Endometrium (tissue), 2 donors: Measurements from ENCODE around the gene FOXO3.
A peak's percentile ranks its signal among the peaks of the same experiment; 100 is the strongest.

Experiments used
- FAIRE-seq: peaks from 2 replicates; lab custom pipeline; 2012; peaks lifted over from hg19 to GRCh38; lab: Jason Lieb, UNC
- donor health status: control.
- donor health status: control.

The FOXO3 gene

DNA sequence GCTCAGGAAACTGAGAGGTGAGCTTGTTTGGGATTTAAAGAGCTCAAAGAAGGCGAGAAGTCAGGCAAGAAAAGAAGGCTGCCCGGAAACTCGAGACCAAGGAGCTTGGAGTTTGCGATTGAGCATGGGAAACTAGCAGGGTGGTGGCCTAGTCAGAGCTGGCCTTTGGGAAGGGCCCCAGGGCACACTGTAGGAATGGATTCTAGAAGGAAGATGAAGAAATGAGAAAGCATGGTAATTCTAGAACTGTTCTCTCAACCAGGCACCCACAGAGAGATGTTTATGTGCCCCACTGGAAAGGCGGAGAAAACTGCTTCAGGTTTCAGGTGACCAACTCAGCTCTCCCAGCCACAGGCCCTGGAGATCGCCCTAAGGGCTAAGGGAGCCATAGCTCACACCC, 126.2 kb downstream of the FOXO3 start:
- no peak for FAIRE-seq

DNA sequence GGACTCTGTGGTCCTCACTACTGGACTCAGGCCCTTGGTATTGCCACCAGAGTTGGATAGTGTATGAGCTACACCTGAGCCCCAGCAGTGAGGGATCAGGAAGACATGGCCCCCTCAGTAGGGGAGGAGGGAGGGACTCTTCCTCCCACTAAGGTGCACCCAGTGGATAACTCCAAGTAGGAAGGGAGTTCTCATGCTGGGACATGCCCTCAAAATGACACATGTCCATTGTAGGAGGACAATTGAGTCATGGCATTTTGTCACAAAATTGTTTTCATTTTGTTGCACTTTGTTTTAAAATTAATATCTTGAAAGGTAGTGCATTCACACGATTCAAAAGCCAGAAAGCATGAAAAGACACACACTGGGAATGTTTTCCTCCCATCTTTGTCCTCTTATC, 127.2 kb downstream of the FOXO3 start:
- FAIRE-seq, result no peak

DNA sequence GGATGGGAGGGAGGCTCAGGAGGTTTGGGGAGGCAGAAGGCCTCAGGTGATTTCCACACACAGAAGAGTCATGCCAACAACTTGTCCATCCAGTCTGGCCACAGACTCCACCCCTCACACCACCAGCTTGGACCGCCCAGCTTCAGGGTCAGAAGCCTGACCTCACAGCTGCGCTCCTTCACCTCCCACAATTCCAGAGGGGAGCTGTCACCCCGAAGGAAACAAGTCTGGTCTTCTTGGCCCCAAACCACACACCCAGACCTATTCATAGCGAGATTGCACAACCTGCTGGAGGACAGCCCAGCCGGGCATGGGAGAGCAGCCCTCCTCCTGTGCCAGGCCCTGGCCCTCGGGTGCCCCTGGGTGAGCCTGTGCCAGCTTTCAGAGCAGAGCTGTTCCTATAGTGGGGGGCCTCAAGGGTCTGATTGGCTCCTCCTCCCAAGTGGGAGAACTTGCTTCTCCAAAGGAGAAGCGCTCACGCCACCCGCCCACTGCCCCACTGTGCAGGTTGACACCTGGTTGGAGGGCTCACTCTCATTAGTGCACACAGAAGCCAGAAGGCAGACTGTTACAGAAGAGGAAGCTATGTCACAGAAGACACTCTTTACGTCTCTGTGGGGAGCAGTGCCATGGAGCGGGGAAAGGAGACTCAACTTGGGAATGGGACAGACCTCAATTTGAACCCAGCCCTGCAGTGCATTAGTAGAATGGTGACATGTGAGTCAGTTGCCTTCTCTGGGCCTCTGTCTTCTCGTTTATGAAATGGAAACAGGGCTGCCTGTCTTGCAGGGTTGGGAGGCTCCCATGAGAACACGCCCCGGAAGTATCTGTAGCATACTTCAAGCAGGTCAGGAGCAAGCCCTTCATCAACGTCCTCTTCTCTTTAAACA, 128.8 kb downstream of the FOXO3 start:
- FAIRE-seq, result no peak

DNA sequence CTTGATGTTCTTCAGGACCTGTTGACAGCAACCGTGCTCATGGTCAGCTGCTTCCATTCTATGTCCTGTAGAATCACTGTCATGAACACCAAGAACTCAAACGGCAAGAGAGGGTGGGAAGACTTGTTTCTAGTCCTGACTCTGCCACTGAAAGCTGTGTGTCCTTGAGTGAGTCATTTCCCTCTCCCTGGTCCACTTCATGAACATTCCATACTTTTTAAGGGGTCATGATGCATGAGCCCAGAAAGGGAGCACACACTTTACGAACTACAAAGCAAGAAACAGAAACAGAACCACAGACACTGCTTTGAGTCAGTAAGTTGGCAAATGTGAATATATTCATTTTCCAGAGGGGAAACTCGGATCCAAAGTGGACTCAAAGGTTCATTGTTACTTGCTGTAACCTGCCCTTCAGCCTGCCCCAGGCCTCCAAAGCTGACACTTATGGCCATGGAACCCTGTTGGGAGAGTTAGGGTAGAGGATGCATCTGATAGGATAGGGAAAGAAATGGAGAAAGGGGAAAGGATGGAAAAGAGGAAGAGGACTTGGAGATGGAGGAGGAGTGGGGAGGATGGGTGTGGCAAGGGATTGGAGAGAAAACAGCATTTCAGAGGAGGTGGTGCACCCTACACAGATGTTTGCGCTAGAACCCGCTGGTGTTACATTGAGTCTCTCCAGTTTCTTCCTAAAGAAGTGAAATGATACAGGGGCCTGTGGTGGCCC, 129.8 kb downstream of the FOXO3 start:
- no peak for FAIRE-seq

DNA sequence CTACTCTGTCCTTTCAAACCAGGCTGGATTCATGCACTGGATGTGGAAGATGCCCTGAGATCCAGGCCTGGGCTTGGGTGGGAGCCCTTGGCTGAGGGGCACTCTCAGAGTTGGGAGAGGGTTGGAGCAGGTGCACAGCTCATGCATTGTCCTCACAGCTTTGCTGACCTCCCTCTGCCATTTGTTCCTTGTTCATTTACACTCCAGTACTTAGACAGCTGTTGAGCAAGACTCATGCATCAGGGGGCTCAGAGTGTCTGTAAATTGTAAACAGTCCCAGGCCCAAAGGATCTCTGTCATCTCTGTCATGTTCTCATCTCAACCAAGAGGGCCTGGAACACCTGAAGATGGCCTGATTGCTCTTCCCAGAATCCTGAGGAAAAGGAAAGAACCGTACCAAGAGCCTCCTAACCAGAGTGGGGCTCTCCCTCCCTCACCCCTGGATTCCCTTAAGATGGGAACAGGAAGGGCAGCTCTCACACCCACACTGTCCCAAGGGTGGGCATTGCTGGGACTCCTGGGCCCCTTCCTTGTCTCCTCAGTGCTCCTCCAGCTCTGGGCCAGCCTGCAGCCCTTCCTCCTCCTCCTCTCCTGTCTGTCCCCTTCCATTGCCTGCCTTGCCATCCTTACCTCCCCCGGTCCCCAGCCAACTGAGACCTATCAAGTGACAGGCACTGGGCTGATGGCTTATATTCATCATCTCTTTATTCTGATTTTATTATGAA, 132.9 kb downstream of the FOXO3 start:
- no peak for FAIRE-seq

DNA sequence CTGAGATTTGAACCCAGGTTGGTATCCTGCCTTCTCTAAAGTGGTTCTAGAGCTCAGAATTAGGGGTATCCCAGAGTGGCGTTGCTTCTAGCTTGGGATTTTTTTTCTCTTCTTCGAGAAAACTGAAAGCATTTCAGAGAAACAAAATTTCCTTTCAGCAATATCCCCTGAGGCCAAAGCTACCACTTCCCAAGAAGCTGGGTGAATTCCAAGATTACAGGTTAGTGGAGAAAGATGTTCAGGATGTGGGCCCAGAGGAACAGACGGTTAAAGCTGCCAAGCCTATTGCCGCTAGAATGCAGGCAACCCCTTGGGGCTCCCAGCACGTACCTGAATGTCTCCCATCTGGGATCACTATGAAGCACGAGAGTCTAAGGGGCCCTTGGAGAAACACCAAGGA, 134.1 kb downstream of the FOXO3 start:
- no peak for FAIRE-seq

DNA sequence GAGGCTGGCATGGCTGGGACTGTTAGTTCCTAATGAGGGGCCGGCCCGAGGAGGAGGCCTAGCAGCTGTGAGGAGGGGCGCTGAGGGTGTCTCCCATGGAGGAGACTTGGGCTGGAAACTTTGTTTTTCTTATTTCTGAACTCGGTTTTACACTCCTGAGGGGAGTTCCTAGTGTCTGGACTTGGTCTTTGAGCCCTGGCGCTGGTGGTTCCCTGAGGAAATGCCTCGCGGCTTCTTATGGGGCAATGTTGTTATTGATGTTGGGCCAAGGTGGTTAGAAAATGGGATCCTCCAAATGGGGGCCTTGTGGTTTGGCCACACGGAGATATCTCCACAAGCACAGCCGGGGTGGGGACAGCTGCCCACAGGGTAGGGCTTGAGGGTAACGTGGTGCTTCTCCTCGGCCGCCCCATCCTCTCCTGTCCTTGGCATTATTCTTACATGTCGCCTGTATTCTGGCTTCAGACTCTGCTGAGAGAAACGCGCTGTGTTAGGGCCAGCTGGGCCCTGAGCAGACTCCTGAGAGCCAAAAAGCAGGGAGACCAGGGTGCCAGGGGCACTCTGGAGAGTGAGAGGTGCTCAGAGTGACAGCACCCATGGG, 136.9 kb downstream of the FOXO3 start:
- no peak for FAIRE-seq

DNA sequence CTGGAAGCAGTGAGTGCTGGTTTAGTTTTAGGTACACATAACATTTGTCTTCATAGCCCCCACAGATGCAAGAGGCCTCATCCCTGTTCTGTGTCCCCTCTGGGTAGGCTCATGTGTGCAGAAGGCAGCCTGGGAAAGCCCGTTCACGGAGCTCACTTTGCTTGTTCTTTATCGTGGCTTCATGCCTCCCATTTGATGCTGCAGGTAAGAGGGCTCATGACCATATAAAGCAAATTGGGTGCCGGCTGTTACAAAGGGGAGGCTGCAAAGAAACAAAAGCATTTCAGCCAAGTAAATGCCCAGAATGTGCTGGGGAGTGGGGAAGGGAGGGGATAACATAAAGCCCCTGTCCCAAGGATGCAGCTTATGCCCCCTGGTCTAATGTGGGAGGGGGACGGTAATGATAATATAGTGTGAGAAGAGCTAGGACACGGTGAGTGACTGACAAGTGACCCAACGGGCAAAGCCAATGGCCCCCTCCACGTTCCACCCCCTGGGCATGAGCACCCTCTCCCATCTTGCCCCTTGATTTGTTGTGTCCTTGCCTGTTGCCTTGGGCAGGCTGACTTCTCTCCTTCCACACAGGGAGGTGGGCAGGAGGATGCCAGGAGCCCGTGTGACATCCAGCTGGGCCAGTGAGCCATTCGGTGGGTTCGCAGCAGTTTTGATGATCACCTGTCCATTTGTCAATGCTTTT, 138.0 kb downstream of the FOXO3 start:
- FAIRE-seq, result no peak

DNA sequence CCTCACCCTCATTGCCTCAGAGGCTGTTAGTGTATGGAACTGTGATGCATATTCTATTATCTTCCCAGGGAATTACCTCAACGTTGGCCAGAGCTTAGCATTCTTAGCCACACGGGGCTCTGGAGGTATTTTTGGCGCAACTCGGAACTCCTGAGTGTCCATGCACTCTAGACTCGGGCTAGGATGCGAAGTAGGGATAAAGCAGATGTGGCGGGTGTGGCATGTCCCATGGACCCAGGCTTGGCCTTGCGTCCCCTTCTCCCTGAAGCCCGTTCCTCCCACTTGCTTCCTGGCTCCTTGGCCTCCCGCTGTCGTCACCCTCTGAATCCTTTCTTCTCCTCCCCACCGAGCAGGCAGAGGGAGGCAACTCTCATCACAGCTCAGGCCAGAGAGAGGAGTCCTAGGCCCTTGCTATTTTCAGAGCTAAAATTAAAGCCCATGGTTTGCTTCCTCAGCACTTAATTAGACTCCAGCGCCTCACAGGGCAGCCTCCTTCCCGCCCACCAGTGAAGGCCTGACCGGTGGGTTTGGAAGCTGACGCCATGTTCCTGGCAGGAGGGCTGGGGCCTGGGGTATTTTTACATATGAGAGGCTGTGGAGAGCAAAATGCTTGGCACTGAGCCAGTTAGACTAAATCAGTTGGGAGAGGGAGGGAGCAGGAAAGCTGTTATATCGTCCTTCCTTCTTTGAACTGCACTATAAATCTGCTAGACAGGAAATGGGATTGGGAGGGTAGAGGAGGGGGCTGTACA, 138.7 kb downstream of the FOXO3 start:
- no peak for FAIRE-seq

DNA sequence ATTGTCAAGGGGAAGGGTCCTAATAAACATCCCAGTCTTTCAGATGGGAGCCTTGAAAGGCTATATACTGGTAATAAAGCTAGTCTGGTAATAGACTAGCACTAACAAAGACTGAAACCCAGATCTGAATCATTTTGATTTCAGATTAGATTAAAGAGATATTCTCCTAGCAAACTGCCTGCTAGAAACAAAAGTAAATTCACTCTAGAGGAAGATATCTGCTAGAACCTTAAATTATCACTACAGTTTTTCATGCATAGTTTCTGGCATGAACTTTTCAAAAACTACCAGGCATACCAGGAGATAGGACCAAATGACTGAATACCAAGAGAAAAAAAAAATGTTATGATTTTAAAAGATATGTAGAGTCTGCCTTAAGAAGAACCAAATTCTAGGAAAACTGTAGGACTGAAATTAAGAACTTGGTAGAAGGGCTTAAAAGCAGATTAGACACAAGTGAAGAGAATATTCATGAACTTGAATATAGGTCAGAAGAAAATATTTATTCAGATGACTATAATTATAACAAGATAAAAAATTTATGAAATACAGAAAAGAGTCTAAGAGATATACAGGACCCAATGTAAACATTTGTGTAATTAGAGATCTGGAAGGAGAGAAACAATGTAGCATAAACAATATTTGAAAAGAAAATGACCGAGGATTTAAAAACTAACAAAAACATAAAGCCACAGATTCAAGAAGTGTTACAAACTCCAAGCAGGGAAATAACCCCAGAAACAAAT, 141.6 kb downstream of the FOXO3 start:
- no peak for FAIRE-seq

DNA sequence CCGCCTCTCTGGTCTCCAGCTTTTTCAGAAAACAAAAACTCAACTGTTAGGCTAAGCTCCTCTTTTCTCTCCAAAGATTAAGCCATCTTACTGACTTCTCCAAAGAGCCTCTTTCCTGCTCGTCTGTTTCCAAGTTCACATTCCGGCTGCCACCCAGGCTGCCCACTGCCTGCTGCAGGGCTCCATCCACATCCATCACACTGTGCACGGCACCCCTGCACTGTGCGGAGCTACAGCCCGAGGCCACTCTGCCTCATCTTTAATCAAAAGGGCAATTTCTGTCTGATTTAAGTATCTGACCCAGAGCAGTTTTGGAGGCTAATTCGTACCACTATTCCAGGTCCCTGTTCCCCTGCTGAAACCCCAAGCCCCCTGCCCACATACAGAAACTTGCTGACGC, 145.9 kb downstream of the FOXO3 start:
- no peak for FAIRE-seq

DNA sequence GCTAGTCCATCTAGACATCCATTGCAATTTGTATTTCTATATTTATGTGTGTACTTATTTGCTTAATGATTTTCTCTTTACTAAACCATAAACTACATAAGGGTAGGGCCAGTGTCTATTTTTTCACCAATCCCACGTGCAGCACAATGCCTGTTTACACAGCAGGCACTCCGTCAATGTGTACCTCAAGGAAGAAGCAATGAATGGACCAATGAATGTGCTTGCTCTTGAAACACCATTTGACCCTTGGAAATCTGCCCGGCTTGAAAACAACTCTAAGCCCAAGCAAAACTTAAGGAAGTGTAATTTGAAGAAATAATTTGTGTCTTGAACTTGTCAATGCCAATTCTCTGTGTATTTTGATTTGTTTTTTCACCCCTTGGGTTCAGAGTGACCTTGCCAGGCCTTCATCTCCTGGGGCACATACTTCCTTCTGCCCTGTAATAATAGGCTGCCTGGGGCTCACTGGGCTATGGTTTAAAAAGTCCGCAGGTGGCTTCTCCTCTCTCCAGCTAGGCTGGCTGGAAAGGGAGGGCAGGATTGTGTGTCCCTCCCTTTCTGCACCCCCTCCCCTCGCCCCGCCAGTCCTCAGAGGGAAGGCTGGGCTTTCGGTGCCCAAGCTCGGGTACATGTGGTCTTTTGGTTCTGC, 146.7 kb downstream of the FOXO3 start:
- peak; percentile 46 for FAIRE-seq

DNA sequence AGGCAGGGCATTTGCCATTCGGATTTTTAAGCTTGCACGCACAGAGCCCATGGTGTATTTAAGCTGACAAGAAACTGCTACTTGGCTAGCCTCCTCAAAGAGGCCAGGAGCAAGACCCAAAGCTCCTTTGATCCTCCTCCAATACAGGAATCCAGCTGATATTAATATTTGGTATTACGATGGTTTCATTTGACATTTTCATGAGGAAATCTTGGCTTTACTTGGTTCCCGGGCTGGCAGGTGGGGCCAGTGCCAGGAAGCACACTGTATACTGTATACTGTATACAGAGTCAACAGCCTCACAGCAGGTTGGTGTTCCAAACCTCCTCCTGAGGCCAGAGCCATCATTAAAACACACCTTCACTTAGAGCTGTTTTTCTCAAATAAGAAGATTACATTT, 149.3 kb downstream of the FOXO3 start:
- FAIRE-seq, result no peak

DNA sequence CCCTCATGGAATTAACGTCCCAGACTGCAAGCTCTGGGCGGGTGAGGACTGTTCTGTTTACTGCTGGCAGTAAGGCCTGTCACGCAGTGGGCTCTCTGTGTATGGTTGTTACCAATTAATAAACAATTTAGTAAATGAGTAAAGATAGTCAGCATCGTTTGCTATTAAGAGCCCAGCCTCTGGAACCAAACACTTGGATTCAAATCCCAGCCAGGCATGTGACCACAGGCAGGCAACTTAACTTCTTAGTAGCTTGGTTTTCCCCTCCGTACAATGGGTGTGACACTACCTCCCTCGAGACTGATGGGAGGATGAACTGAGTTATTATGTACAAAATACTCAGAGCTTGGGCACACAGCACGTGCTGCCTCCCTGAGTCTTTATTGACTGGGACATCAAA, 149.8 kb downstream of the FOXO3 start:
- FAIRE-seq, result no peak

DNA sequence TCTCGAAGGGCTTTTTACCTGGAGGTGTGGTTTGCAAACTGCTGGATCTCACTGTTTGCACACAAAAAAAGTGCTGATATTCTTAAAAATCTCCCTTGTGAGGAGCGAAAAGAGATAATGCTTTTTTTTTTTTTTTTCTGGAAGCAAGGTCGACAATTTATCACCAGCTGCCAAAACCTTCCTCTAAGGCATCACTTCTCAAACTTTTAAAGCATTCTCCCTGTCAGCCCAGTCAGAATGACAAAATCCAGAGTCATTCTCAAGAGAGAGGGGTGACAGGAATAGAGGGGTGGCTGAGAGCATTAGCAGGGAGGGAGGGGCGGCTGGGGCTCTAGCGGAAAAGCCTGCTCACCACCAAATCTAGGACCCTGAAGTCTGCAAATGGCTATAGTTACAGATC, 150.4 kb downstream of the FOXO3 start:
- no peak for FAIRE-seq

DNA sequence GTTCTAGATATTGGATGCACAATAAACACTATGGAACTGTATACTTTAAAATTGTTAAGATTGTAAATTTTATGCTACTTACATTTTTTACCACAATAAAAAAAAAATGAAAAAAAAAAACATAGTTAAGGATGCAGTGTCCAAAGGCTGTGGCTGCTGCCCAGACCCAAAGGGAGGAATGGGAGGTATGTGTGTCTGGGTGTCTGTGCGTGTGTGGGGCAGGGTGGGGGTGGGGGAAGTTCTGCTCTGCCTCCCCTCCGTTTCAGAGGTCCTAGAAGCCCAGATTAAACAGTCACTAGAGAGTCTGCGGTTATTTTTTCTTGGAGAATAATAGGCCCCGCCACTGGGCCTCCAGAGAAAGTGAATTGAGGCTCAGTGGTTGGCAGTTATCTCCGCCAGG, 151.1 kb downstream of the FOXO3 start:
- no peak for FAIRE-seq

DNA sequence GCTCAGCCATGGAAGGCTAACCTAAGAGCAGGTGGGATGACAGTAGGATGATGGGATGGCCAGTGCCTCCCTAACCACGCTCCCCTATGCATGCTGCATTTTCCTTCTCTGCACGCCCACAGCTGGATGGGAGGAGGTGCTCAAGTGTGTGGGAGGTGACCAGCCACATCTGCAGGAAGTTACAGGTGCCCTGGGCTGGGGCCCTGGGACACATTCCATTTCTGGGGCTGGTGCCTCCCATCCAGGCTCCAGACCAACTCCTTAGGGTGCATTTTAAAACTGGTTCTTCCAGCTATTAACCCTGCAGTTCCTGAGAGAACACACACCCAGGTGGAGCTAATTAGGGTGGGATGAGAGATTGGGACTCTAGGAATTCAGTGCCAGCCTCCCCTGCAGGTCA, 152.2 kb downstream of the FOXO3 start:
- no peak for FAIRE-seq

DNA sequence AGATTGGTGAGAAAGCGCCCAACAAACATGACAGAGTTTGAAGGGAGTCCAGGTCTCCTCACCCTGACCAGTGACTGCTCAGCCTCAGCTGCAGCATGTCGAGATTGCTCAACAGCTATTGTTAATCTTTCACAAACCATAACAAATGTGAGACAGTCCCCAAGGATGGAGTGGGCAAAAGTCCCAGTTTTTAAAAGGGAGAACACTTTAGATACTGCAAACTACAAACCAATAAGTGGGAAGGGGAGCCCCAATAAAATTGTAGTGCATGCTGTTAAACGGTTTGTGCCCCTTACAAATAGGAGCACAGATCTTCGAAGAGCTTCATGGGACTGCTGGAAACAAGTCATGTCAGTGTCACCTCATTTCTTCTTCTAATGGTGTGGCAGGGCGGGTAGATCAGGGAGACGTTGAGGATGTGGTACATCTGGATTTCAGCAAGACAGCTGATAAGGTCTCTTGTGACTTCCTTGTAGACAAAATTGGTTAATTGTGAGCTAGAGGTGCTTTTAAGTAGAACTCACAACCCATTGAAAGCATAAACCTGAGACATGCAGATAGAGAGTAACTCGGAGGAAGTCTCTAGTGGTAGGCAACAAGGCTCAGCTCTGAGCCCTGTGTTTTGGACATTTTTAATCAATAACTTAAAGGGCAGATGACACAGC, 153.5 kb downstream of the FOXO3 start:
- FAIRE-seq, result no peak

DNA sequence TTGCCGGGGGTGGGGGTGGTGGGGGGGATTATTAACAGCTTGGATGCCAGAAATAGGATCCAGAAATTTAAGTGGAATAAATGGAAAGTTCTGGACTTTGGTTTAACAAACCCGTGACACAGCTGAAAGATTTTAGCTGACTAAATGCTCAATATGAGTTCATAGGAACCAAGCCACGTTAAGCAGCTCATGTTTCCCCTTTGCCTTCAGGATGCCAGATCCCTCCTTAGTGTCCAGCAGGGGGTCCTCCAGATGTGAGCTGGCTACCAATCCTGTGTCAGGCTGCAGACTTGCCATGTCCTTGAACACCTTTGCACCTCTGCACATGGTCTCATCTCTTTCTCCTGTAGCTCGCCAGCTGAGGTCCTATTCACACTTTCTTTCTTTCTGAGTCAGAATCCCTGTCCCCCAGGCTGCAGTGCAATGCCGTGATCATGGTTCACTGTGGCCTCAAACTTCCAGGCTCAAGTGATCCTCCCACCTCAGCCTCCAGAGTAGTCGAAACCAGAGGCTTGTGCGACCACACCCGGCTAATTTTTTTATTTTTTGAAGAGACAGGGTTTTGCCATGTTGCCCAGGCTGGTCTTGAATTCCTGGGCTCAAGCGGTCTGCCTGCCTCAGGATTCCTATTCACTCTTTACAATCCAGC, 154.2 kb downstream of the FOXO3 start:
- no peak for FAIRE-seq
